Measurements from ENCODE around the gene MAP1B.
"Not testable (repeated sequence)": the region's sequence is repeated elsewhere in the genome, so short reads cannot be mapped to it uniquely, and the experiment has no call there.

Gene MAP1B

GRCh38 chr5:72107131-72107900 lies at the start of gene MAP1B:
Gene MAP1B (plus strand): TSS chr5:72107475. CDS start chr5:72107532, 57 bp downstream.
- no peak for DNase-seq (ENCODE audit: low read depth)

DNA sequence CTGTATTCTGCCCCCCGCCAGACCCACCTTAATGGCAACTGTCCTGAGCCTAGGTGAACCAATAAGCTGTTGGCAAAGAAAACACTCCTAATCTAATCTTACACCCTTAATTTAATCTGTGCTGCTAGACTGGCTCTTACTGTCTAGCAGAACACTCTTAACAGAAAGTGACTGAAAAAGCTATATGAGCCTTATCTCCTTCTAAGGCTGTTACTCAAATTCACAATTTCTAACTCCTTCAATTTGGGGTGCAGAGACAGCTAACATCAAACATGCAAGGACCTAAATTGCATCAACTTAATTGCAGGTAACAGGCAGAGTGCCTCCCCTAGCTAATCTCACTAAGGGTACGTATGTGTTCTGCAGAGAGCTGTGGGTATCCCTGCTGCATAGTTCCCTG lies 49.5 kb upstream of the MAP1B start:
- DNase-seq (ENCODE audit: low read depth), result no peak

DNA sequence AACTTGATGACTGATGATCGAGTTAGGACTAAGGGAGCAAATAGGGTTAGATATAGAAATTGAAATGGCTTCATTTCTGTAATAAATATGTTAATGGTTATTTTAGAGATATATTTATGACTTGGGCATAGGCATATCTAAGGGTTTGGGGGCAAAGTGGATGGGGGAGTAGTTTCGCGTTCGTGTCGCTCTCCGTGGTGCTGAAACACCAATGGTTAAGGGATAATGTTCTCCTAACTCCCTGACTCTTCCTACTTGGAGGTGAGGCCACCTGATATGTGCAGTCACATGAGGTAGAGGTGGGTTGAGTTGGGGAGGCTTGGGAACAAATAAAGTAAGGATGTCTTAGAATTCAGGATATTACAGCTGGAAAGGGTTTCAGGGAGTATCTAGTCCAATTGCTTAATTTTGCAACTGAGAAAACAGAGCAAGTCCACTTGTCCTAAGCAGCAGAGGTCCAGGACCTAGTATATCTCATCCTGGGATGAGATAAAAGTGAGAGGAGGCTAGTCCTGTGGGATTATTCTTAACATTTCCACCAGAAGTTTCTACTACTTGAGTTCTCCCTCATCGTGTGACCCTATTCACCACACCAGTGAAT lies 44.0 kb upstream of the MAP1B start:
- DNase-seq (ENCODE audit: low read depth), result no peak

- no peak for DNase-seq (ENCODE audit: low read depth)
Observed at GRCh38 chr5:72064801-72065570, 42.3 kb upstream of the MAP1B start.

DNA sequence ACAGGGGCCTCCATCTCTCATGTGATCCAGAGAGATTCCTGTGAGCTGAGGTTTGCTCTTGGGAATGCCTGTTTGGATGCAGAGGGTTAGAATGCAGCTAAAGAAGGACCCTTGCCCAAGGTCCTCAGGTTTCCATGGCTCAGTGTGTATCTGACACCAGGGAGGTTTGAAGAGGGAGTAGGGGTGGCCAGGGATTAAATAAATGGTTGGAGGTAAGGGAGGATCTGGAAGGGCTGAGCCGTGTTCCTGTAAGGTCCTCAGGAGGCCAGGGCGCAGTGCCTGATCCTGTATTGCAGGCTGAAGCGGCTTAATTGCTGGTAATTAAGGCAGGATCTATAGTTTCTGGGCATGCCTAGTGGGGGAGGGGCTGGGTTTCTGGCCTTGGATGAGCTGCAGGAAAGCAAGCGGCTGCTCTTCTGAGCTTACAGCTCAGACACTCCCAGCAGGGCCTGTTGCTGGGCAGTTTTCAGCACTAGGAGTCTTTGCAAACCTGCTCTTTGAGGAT lies 41.5 kb upstream of the MAP1B start:
- DNase-seq (ENCODE audit: low read depth), result no peak

DNA sequence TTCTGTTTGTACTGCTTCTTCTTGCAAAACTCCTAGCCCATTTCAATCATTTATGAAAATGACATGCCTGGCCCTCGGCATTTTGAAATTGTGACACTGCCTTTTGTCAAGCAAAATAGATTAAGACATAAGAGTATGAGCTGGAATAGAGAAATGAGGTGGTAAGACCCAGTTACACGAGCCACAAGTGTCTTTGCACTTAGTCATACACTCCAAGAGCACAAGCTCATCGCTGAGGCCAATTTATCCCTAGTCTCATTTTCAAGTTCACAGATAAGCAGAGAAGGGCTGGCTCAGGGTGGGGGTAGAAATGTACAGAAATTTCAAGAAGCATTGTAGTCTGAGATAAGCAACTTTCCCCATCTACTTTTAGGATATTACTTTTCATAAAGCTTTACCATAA lies 40.6 kb upstream of the MAP1B start:
- no peak for DNase-seq (ENCODE audit: low read depth)

GRCh38 chr5:72067682-72068470 lies 39.4 kb upstream of the MAP1B start:
- no peak for DNase-seq (ENCODE audit: low read depth)

- DNase-seq (ENCODE audit: low read depth), result no peak
Observed at GRCh38 chr5:72070529-72070928, 36.7 kb upstream of the MAP1B start.

GRCh38 chr5:72071906-72072305 lies 35.4 kb upstream of the MAP1B start:
- DNase-seq (ENCODE audit: low read depth), result no peak

GRCh38 chr5:72074251-72074650 lies 33.0 kb upstream of the MAP1B start:
- no peak for DNase-seq (ENCODE audit: low read depth)

DNA sequence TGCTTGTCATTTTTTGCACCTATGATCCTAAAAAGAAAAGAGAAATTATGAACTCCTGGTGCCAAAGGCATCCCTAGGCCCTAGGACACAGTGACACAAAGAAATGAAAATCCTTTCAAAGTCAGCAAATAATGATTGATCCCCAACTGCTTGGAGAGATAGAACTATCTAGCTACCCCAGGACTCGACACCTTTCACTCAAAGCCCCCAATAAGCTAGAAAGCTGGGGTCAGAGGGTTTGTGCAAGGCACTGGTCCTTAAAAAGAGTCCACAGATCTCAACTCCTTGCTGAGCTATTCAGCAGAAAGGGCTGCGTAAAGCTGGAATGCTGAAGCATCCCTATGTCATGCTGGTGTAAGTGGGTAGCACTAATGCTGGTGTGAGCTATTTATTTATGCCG lies 31.8 kb upstream of the MAP1B start:
- DNase-seq (ENCODE audit: low read depth), result no peak

DNA sequence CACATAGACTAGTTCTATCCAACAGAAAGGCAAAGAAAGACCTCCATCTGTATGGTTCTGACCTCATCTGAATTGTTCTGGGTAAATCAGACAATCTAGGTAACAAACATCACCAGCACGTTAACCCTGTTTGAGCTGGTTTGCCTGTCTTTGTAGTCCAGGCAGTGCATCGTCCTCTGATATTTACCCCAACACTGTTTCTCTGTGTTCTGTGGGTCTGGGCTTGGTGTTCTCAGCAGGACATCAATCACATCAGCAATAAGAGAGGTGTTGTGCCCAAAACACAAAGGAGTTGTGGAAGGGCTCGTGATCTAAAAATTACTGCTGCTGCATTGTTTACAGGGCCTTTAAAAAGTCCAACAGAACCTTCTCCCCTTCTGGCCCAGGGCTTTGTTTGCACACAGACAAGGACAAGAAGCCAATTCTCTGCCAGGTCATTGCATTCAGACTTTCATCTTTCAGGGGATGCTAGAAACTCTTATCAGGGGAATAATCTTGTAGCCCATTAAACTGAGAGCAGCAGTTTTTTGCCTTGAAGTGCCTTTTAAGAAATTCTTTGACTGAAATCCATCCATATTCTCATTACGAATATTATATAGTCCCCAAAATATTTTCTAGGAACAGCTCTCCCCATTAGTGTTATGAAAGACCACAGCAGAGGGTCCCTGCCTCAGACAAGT lies 30.5 kb upstream of the MAP1B start:
- no peak for DNase-seq (ENCODE audit: low read depth)

DNA sequence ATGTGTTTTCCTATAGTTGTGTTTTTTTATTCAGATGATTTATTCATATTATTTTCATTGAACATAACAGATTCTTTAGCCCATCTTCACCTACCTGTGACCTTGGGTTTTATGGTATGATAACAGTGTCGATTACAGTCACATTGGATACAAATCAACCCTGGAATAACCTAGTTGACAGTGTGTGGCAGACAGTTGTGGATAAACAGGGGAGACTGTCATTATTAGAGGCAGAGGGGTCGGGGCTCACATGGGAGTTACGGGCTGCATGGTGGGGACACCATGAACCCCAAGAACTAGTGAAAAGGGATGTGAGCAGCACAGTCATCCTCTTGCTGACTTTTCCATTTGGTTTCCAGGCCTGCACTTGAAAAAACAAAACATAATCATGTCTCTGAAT lies 29.9 kb upstream of the MAP1B start:
- no peak for DNase-seq (ENCODE audit: low read depth)

- no peak for DNase-seq (ENCODE audit: low read depth)
Observed at GRCh38 chr5:72079288-72079687, 28.0 kb upstream of the MAP1B start.

DNA sequence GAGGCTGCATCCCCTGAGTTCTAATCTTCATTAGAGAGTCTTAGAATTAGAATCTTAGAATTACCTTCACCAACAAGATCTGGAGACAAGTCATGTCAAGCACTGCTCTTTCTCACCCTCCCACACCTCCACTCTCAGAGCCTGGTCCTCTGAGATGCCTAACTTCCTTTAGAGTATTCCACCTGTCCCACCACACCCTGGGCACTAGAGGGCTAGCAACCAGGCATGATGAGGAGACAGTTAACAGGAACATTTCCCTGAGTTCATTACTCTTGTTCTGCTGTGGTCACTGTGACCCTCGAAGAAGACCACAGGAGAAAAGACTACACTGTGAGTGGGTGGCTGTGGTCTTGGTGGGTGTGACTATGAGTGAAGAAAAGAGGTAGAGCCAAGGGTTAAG lies 25.2 kb upstream of the MAP1B start:
- DNase-seq (ENCODE audit: low read depth), result no peak

DNA sequence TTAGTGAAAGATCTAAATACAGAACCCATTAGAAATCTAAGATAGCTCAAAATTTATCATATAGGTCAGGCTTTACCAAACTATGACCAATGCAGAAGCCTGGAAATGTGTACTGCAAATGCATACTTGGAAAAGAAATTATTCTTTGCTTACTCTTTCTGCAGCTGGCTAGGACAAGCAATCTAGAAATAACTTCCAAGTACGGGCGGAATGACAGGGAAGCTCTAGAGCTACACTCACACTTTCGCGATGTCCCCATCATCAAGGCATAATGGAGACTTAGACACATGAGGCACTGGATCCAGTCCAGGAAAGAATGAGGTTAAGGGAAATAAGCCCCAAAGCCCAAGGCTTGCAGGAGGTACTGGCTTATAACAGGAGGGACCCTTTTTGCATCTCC lies 22.4 kb upstream of the MAP1B start:
- DNase-seq (ENCODE audit: low read depth), result no peak

- no peak for DNase-seq (ENCODE audit: low read depth)
Observed at GRCh38 chr5:72085319-72085718, 22.0 kb upstream of the MAP1B start.

- DNase-seq (ENCODE audit: low read depth), result not testable (repeated sequence)
Observed at GRCh38 chr5:72089713-72090112, 17.6 kb upstream of the MAP1B start.

GRCh38 chr5:72092074-72092473 lies 15.2 kb upstream of the MAP1B start:
- DNase-seq (ENCODE audit: low read depth), result no peak

- no peak for DNase-seq (ENCODE audit: low read depth)
Observed at GRCh38 chr5:72093217-72093616, 14.1 kb upstream of the MAP1B start.

- no peak for DNase-seq (ENCODE audit: low read depth)
Observed at GRCh38 chr5:72093824-72094223, 13.5 kb upstream of the MAP1B start.
